ENCODE measurements around the gene LILRB5.
"Not testable (repeated sequence)": the region's sequence is repeated elsewhere in the genome, so short reads cannot be mapped to it uniquely, and the experiment has no call there.

LILRB5 gene

GRCh38 chr19:54231077-54231931, 25.8 kb downstream of the LILRB5 start:
- Histone ChIP-seq H3K4me3 (no peak overlapping the region), H3K27ac (no peak overlapping the region), H3K9ac (ENCODE audit: insufficient read length) (no peak overlapping the region), H3K36me3 (ENCODE audit: insufficient read depth, low read length) (no peaks in the 10 kb centered on the region), H3K9me3 (ENCODE audit: low read depth, low read length) (no peaks in the 10 kb centered on the region)
- DNase-seq (ENCODE audit: low read depth, low spot score) = no peak
- TF ChIP-seq EZH2 (IDR thresholded peaks at IDR 0.05) = no peak
- peak; percentile 25 for TF ChIP-seq FOXP2 (optimal IDR thresholded peaks at IDR 0.05; ENCODE audit: control extremely low read depth, extremely low read length, insufficient read depth)

- H3K9me3 ChIP-seq (ENCODE audit: low read depth, low read length) = no peaks in the 10 kb centered on the region
- no peak overlapping the region for H3K27ac ChIP-seq
- no peaks in the 10 kb centered on the region for H3K36me3 ChIP-seq (ENCODE audit: insufficient read depth, low read length)
- H3K9ac ChIP-seq (ENCODE audit: insufficient read length) = no peak overlapping the region
- no peak overlapping the region for H3K4me3 ChIP-seq
- TF ChIP-seq FOXP2 (optimal IDR thresholded peaks at IDR 0.05; ENCODE audit: control extremely low read depth, extremely low read length, insufficient read depth) = no peak
- DNase-seq (ENCODE audit: low read depth, low spot score) = no peak
These were observed 27.0 kb downstream of the LILRB5 start for GRCh38 chr19:54230031-54230430.

DNA sequence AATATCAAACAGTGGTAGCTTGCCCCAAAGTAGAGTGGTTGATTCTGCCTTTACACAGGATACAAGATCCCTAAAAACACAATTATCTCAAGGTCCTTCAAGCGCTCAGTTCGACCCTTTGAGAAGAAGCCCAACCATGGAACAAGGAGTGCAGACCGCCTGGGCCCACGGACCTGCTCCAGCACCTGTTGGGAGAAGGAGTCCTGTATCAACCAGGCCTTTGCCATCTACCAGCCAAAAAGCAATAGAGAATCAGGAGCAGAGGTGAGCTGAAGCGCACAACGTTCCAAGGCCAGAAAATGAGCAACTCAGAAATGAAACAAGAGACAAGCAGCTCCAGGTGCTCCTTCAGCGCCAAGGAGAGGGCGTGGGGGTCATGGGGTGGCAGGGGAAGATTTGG, 27.9 kb downstream of the LILRB5 start:
- H3K36me3 ChIP-seq (ENCODE audit: insufficient read depth, low read length) = no peaks in the 10 kb centered on the region
- DNase-seq (ENCODE audit: low read depth, low spot score) = no peak
- H3K9ac ChIP-seq (ENCODE audit: insufficient read length) = no peak overlapping the region
- no peak overlapping the region for H3K4me3 ChIP-seq
- TF ChIP-seq EZH2 (IDR thresholded peaks at IDR 0.05) = no peak
- no peak for TF ChIP-seq POLR2AphosphoS5 (IDR thresholded peaks at IDR 0.05; ENCODE audit: borderline replicate concordance, low read depth, low read length)
- TF ChIP-seq FOXP2 (optimal IDR thresholded peaks at IDR 0.05; ENCODE audit: control extremely low read depth, extremely low read length, insufficient read depth) = no peak
- H3K27ac ChIP-seq = no peak overlapping the region
- no peaks in the 10 kb centered on the region for H3K9me3 ChIP-seq (ENCODE audit: low read depth, low read length)

GRCh38 chr19:54224619-54225018, 32.5 kb downstream of the LILRB5 start:
- DNase-seq (ENCODE audit: low read depth, low spot score); H3K27ac ChIP-seq; H3K9me3 ChIP-seq (ENCODE audit: low read depth, low read length); H3K4me3 ChIP-seq; H3K36me3 ChIP-seq (ENCODE audit: insufficient read depth, low read length); H3K9ac ChIP-seq (ENCODE audit: insufficient read length): not testable (repeated sequence)

GRCh38 chr19:54223937-54224281, 33.2 kb downstream of the LILRB5 start:
- H3K9me3 ChIP-seq (ENCODE audit: low read depth, low read length); DNase-seq (ENCODE audit: low read depth, low spot score); H3K4me3 ChIP-seq; H3K27ac ChIP-seq; H3K9ac ChIP-seq (ENCODE audit: insufficient read length); H3K36me3 ChIP-seq (ENCODE audit: insufficient read depth, low read length): not testable (repeated sequence)

DNA sequence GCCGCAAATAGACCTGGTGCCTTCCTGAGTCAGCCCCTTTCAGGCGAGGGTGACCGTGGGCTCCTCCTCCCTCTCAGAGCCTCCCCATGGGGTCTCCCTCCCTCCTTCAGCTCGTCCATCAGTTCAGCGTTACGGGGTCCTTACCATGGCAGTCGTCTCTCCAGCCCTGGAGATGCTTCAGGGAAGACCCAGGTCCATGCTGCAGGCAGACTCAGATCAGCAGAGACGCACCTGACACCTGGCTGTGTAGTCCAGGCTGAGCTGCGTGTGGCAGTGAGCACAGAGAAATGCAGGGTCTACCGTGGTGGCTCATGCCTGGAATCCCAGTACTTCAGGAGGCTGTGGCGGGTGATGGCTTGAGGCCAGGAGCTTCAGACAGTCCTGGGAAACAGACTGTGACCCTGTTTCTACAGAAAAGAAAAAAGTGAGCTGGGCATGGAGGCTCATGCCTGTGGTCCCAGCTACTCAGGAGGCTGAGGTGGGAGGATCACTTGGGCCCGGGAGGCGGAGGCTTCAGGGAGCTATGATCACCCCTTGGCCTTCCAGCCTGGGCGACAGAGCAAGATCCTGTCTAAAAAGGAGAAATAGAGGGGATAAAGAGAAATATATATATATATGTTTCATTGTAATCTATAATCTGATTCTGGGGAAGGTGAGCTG, 33.7 kb downstream of the LILRB5 start:
- DNase-seq (ENCODE audit: low read depth, low spot score); H3K27ac ChIP-seq; H3K36me3 ChIP-seq (ENCODE audit: insufficient read depth, low read length); H3K9ac ChIP-seq (ENCODE audit: insufficient read length); H3K4me3 ChIP-seq; H3K9me3 ChIP-seq (ENCODE audit: low read depth, low read length): not testable (repeated sequence)

GRCh38 chr19:54222474-54223276, 34.4 kb downstream of the LILRB5 start, which contains the start of gene LILRB3:
Gene LILRB3 (minus strand): TSS chr19:54223007. CDS start chr19:54222976, 31 bp downstream.
- not testable (repeated sequence) for DNase-seq (ENCODE audit: low read depth, low spot score); H3K27ac ChIP-seq; H3K9me3 ChIP-seq (ENCODE audit: low read depth, low read length); H3K36me3 ChIP-seq (ENCODE audit: insufficient read depth, low read length); H3K9ac ChIP-seq (ENCODE audit: insufficient read length); H3K4me3 ChIP-seq

DNA sequence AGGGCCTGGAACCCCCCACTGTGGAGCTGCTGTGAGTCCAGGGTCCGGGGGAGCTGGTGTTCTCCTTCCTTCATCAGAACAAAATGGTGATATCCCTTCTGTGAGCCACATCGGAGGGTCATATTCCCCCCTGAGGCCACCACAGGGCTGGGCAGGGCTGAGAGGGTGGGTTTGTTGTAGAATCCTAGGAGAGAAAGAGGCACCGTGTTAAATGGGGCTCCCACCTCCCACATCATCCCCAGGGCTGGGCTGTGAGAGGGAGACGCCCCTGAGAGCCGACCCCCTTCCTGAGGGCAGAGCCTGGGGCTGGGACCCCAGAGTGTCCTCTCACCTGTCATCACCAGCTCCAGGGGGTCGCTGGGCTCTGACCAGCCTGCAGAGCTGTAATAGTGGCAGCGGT, 35.1 kb downstream of the LILRB5 start:
- H3K9ac ChIP-seq (ENCODE audit: insufficient read length); H3K27ac ChIP-seq; DNase-seq (ENCODE audit: low read depth, low spot score); H3K36me3 ChIP-seq (ENCODE audit: insufficient read depth, low read length); H3K4me3 ChIP-seq; H3K9me3 ChIP-seq (ENCODE audit: low read depth, low read length): not testable (repeated sequence)

GRCh38 chr19:54219702-54220101, 37.4 kb downstream of the LILRB5 start:
- H3K9ac ChIP-seq (ENCODE audit: insufficient read length); H3K9me3 ChIP-seq (ENCODE audit: low read depth, low read length); H3K36me3 ChIP-seq (ENCODE audit: insufficient read depth, low read length); H3K4me3 ChIP-seq; DNase-seq (ENCODE audit: low read depth, low spot score); H3K27ac ChIP-seq: not testable (repeated sequence)

Measured in SK-N-MC (cell line).